Vagina (tissue), 2 donors: ENCODE measurements around the gene THAP4.

ENCODE experiments used
- CTCF ChIP-seq, 3 experiments: fragments of 450-650 bp in 2 of 3; fragments of 200-600 bp in 1 of 3; sonication (generic) in 1 of 3; IDR thresholded peaks; one replicate each; pipeline ENCODE4 v1.5.1; 2017 to 2019; ENCODE audit warnings: antibody characterized with exemption in 3 of 3, mild to moderate bottlenecking in 2 of 3, moderate library complexity in 2 of 3
- POLR2A ChIP-seq, 2 donors: fragments of 450-650 bp; IDR thresholded peaks; one replicate each; pipeline ENCODE4 v1.6.1; 2017; ENCODE audit warnings: antibody characterized with exemption in 2 of 2, mild to moderate bottlenecking in 2 of 2, moderate library complexity in 2 of 2

GRCh38 chr2:241550616-241551580 is 86.1 kb downstream of the THAP4 start:
- TF ChIP-seq CTCF (IDR thresholded peaks at IDR 0.05) (no peak), POLR2A (IDR thresholded peaks at IDR 0.05) (no peak)
